ENCODE measurements around the gene AMY2A. TPM values are rescaled to one million over a fixed set of nuclear protein-coding genes. Genes with fewer than 3 reads are reported as not detected.

The AMY2A gene
- total RNA-seq: not detected in 2 replicates

GRCh38 chr1:103616994-103617477 is at the start of gene AMY2A:
Gene AMY2A (plus strand): TSS chr1:103617427. CDS start chr1:103617441, 14 bp downstream.

GRCh38 chr1:103571289-103571688 is 45.9 kb upstream of the AMY2A start, which contains the start of gene AMY2B:
Gene AMY2B (plus strand): TSS chr1:103571589. CDS start chr1:103571603, 14 bp downstream.

GRCh38 chr1:103655460-103655859 is 38.2 kb downstream of the AMY2A start, which contains the start of gene AMY1A:
Gene AMY1A (plus strand): TSS chr1:103655760. CDS start chr1:103656331, 571 bp downstream.

Small RNAs within 50 kb of the gene (small RNA-seq; reads per million reads assigned to genes)
- gene AC105272.1: not detected

Other genes with a start within 250 kb of the AMY2A start
- gene RNPC3, start 91.7 kb upstream of the AMY2A start, total RNA-seq: 9.1 and 20.8 TPM in 2 replicates
- 2.2 and 13.3 TPM in 2 replicates for gene AMY2B, start 45.8 kb upstream of the AMY2A start, total RNA-seq
- gene AMY1A, start 38.3 kb downstream of the AMY2A start, total RNA-seq: not detected in 2 replicates
- gene AMY1B, start 78.8 kb downstream of the AMY2A start, total RNA-seq: not detected in 2 replicates
- gene AMY1C, start 132.5 kb downstream of the AMY2A start, total RNA-seq: not detected in 2 replicates